HG03457 (cell line): Measurements from ENCODE around the gene UST.
"Not testable (repeated sequence)": the region's sequence is repeated elsewhere in the genome, so short reads cannot be mapped to it uniquely, and the experiment has no call there.

Experiments used
- ATAC-seq: cut with Tn5 transposase; IDR thresholded peaks from one replicate; pipeline ENCODE4 v1.9.1; 2021; ENCODE audit warnings: moderate number of reproducible peaks; ENCODE audit not compliant: unreplicated experiment

Gene UST

GRCh38 chr6:148891405-148891783 lies 144.6 kb downstream of the UST start:
- no peak for ATAC-seq

GRCh38 chr6:148892247-148892646 lies 145.4 kb downstream of the UST start:
- no peak for ATAC-seq

DNA sequence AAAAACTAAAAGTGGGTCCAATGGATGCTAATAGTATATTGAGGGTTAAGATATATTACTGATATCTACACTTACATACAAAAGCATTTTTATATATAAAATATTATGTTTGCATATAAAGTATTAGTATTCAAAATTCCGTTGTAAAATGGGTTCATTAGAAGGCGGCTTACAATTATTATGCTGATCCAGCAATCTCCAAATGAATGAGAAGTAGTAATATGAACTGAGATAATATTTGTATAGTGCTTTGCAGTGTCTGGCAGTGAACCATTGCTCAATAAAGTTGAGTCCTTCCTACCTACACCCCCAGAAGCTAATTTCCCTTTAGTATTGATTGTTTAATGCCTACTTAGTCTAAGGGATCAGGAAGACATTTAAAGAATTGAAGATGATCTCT lies 146.2 kb downstream of the UST start:
- ATAC-seq = no peak

GRCh38 chr6:148893481-148893880 lies 146.7 kb downstream of the UST start:
- ATAC-seq = no peak

- ATAC-seq = no peak
Measured at GRCh38 chr6:148898376-148899014, 151.7 kb downstream of the UST start.

DNA sequence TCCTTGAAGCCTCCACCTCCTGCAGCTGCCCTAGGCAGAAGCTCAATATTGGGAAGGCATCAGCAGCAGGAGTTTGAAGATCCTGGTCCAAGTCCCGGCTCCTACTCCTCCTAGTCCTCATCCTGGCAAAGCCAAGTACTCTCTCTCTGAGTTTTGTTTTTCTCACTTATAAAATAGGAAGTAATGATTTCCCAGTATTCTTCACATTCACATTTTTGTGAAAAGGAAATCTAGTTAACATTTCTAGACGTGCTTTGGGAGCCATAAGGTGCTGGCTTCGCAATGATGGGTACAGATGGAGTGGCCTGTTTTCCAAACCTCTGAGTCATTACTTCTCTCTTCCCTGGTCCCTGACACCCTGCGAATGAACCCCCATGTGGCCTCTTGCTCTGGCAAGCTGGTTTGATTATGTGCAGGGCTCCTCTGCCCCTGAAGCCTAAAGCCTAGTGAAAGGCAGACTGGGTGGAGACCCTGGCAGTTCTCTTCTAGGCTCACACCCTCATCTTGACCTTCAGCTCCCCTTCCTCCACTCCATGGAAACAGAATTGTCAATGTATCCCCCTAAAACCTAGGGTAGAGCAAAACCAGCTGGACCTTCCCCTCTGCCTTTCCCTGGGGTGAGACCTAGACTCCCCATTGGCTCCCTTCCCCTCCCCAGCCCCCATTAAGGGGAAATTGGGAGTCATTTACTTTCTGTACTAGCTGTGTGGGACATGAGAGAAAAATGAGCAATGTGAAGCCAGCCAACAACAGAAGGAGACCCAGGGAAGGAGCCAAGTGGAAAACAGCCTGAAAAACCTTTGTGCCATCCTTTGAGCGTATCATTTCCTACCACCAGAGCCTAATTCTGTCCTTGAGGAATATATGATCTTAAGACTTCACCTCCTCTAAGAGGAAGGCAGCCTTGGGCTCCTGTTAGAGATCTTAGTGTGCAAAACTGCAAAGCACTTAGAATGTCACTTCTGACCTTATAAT lies 158.4 kb downstream of the UST start:
- no peak for ATAC-seq

- ATAC-seq = no peak
Measured at GRCh38 chr6:148905901-148906300, 159.1 kb downstream of the UST start.

GRCh38 chr6:148906386-148906785 lies 159.6 kb downstream of the UST start:
- ATAC-seq = no peak

GRCh38 chr6:148907573-148907972 lies 160.7 kb downstream of the UST start:
- ATAC-seq = no peak

DNA sequence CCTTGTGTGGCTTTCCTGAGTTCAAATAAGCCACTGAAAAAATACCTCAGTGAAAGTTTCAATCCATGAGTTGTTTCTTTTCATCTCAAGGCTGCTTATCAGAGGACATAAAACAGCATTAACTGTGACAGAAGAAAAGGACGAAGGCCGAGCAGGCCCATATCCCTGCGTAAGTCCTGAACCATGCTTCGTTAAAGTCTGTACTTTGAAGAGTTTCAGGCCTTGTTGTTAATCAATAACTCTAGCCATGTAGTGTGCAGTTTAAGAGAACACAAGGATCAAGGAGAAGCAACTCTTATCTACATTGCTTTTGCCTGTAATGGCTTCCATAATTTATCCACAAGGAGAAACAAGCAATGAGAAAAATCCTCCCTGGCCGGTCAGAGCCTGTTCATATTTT lies 165.4 kb downstream of the UST start:
- ATAC-seq = no peak

- no peak for ATAC-seq
Measured at GRCh38 chr6:148915810-148916209, 169.0 kb downstream of the UST start.

- not testable (repeated sequence) for ATAC-seq
Measured at GRCh38 chr6:148916485-148916884, 169.7 kb downstream of the UST start.

- no peak for ATAC-seq
Measured at GRCh38 chr6:148924226-148925012, 177.6 kb downstream of the UST start.

DNA sequence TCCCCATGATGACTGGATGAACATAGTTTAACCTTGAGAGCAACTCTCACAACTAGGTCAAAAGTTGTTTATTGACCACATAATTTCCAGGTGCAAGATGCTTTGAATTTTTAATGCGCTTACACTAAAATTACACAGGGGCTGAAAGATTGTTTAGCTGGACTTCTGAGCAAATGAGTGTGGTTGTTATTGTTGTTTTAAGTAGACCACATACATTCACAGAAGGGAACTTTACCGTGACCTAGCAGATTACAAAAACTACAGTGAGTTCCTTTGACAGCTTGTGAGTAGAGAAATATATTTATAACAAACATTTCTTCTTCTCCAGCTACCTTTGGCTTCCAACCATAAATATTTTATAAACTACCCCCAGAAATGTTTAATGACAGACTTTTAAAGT lies 178.9 kb downstream of the UST start:
- no peak for ATAC-seq

- ATAC-seq = no peak
Measured at GRCh38 chr6:148926478-148926877, 179.6 kb downstream of the UST start.

- ATAC-seq = no peak
Measured at GRCh38 chr6:148927586-148927985, 180.8 kb downstream of the UST start.

DNA sequence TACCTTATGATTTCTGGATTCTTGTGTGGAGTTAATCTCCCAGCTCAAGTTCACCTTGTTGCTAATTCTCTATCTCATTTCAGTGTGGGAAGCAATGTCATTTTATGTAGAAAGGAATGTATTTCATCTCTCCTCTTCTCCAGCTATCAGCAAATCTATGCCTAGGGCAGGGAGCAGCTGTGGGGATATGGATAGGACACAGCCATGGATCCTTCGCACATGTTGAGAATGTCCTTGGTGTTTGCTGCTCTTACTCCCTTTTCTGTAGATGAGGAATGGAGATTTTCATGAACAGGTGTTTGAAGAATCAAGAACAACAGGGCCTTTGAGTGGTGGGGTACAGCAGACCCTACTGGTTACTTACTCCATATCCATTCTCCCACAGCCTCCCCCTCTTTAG lies 182.0 kb downstream of the UST start:
- ATAC-seq = no peak

- ATAC-seq = no peak
Measured at GRCh38 chr6:148932208-148932607, 185.4 kb downstream of the UST start.

DNA sequence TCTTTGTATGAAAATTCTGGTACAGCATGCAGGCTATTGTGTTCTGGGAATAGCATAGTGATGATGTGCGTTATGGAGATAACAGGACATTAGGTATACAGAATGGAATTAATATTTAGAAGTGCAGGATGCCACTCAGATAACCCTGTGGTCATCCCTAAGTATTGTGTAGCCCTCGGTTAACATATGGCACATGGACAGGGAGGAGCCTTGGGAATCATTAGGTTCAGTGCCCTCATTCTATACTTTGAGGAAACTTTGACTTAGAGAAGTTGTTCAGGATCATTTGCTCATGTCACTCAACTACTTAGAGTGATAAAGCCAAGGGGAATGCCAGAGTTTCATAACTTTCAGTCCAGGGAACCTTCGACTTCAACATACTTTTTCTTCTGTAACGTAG lies 185.9 kb downstream of the UST start:
- no peak for ATAC-seq

DNA sequence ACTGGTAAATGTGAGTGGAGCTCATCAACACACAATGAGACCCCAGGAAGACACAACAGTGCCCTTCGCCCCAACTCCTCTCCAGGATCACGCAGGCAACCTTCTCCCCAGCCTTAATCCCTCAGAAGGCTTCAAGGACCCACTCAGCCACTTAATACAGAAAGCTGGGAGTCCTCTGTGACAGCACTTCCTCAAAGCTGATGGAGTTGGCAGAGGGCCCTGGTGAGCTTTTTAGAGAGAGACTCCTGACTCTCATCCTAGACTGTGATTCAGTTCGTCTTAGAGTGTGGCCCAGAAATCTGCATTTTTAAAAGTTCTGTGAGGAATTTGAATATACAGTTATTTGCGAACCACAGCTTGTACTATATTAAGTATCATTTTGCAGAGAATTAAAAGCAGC lies 187.7 kb downstream of the UST start:
- no peak for ATAC-seq

DNA sequence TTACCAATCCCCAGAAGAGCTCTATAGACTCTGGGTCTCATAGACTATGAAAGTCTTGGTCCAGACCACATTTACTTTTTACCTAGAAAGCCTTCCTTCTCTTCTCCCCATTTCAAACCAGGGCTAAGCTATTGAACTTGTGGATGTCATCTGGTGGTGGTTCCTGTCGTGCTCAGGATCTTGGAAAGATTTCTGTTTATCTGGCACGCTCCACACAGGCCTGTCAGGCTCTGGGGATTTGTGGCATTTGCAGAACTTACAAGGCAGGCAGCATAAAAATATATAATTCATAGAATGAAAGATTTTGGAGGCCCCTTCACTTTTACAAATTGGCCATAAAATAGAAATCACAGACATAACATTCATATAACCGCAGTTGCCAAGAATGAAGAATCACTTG lies 188.1 kb downstream of the UST start:
- no peak for ATAC-seq
